ENCODE results near the gene BAHCC1. TPM values are rescaled to one million over a fixed set of nuclear protein-coding genes. Genes with fewer than 3 reads are reported as not detected.

BAHCC1 gene
- total RNA-seq, 1 experiment from 2014 or later = 9.9 TPM

- H3K9me3 ChIP-seq (ENCODE audit: low read length) = no peaks in the 10 kb centered on the region
- peaks cover 19% of the 10 kb centered on the region for H3K4me1 ChIP-seq (ENCODE audit: insufficient read depth, low read length)
- no peak for TF ChIP-seq EZH2 (IDR thresholded peaks at IDR 0.05; ENCODE audit: low read length, unreplicated experiment)
- ChIA-PET CTCF (no interaction called here), POLR2A (ENCODE audit: unreplicated experiment) (interaction anchor here (0.6 kb wide), 1 partner anchor 156 kb away, joined by 4 read pairs; no protein-coding TSS in a partner anchor)
- H2AFZ ChIP-seq (ENCODE audit: low read length) = peak overlapping the region; percentile 88
- H3K9ac ChIP-seq (ENCODE audit: low read length) = peak overlapping the region; percentile 94
- intact Hi-C loops (cut with micrococcal nuclease) = no loop called here
- H3K4me3 ChIP-seq (ENCODE audit: low read length) = peak overlapping the region; percentile 68
- ATAC-seq (peak; percentile 72), DNase-seq (peak; percentile 84)
- no peaks in the 10 kb centered on the region for H3K9me2 ChIP-seq (replicated peaks; ENCODE audit: low read length)
- 0 out of 2 replicates have a peak overlapping the region, but pooled peaks have one; percentile 35 for H3K27ac ChIP-seq (ENCODE audit: low read length)
- peak overlapping the region; percentile 91 for H3K4me2 ChIP-seq (ENCODE audit: low read length)
- BruUV-seq (replicated peaks) = TSS peak; percentile 67
- no peaks in the 10 kb centered on the region for H3K27me3 ChIP-seq (ENCODE audit: low read length)
- H3K79me2 ChIP-seq (ENCODE audit: low read length) = no peaks in the 10 kb centered on the region
- no peaks in the 10 kb centered on the region for H3F3A ChIP-seq (ENCODE audit: low read length, unreplicated experiment)
- H4K20me1 ChIP-seq (ENCODE audit: low read length) = no peaks in the 10 kb centered on the region
- H3K36me3 ChIP-seq (ENCODE audit: low read depth, low read length) = no peaks in the 10 kb centered on the region
These were observed 92.4 kb downstream of the BAHCC1 start for GRCh38 chr17:81487487-81488275.

GRCh38 chr17:81488276-81488860 lies 93.1 kb downstream of the BAHCC1 start:
- Histone ChIP-seq H3K9me3 (ENCODE audit: low read length) (no peaks in the 10 kb centered on the region), H3K79me2 (ENCODE audit: low read length) (no peaks in the 10 kb centered on the region), H3K27ac (ENCODE audit: low read length) (0 out of 2 replicates have a peak overlapping the region, but pooled peaks have one; percentile 35), H3F3A (ENCODE audit: low read length, unreplicated experiment) (no peaks in the 10 kb centered on the region), H3K36me3 (ENCODE audit: low read depth, low read length) (no peaks in the 10 kb centered on the region), H3K4me3 (ENCODE audit: low read length) (peak overlapping the region; percentile 68), H4K20me1 (ENCODE audit: low read length) (no peaks in the 10 kb centered on the region), H3K9ac (ENCODE audit: low read length) (peak overlapping the region; percentile 94), H3K4me1 (ENCODE audit: insufficient read depth, low read length) (peaks cover 19% of the 10 kb centered on the region), H3K27me3 (ENCODE audit: low read length) (no peaks in the 10 kb centered on the region), H2AFZ (ENCODE audit: low read length) (peak overlapping the region; percentile 88; the same call in 1 of the 2 replicates), H3K9me2 (replicated peaks; ENCODE audit: low read length) (no peaks in the 10 kb centered on the region), H3K4me2 (ENCODE audit: low read length) (peak overlapping the region; percentile 91)
- ChIA-PET CTCF (no interaction called here), POLR2A (ENCODE audit: unreplicated experiment) (no interaction called here)
- ATAC-seq (no peak; the same call in 1 of the 2 replicates), DNase-seq (no peak)
- BruUV-seq (replicated peaks) = TSS peak; percentile 78
- intact Hi-C loops (cut with micrococcal nuclease) = no loop called here
- TF ChIP-seq EZH2 (IDR thresholded peaks at IDR 0.05; ENCODE audit: low read length, unreplicated experiment) = no peak
- TF ChIP-seq EZH2phosphoT487 (IDR thresholded peaks at IDR 0.05; ENCODE audit: borderline replicate concordance, low read length) = no peak
- no peak for TF ChIP-seq CTCF (conservative IDR thresholded peaks at IDR 0.05; ENCODE audit: low read depth, low read length)

DNA sequence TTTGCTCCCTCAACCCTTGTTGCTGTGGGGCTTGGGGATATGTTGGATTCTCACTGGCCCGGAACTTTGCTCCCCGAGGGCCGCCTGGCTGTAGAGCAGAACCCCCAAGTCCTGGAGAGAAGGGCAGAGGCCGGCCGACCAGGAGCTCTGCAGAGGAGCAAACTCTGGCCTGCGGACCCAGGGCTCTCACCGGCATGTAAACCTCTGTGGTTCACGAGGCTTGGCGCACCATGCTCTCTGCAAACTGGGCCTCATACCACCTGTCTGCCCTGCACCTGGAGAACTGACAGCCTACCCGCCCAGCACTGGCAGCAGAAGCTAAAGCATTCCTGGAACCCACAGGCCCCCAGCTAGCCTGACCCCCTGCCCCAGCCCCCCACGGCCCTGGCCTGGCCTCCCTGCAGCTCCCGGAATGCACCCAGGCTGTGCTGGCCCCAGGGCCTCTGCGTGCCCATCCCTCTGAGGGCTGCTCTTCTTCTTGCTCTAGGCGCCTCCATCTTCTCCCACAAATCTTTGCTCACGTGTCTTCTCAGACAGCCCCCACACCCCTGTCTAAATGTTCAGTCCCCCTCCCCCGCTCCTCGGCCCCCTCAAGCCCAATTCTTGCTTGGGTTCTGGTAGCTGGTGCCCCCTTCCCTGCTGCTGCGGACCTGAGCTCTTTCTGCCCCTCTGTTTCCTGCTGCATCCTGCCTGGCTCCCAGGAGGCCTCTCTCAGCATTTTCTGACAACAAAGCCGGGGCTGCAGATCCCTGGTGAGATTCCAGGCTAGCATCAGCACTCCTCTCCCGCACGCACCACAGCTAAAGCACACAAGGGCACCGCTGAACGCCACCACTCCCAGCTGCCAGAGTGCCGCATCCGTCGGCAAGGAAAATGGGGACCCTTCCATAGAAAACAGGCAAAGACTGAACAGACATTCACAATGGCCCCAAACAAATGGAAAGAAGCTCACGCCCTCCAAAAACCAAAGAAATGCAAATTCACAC lies 94.0 kb downstream of the BAHCC1 start:
- Histone ChIP-seq H3K27me3 (ENCODE audit: low read length) (no peaks in the 10 kb centered on the region), H2AFZ (ENCODE audit: low read length) (no peak overlapping the region), H3K27ac (ENCODE audit: low read length) (no peak overlapping the region), H3F3A (ENCODE audit: low read length, unreplicated experiment) (no peaks in the 10 kb centered on the region), H3K4me1 (ENCODE audit: insufficient read depth, low read length) (peaks cover 16% of the 10 kb centered on the region), H3K4me3 (ENCODE audit: low read length) (no peak overlapping the region), H3K9me3 (ENCODE audit: low read length) (no peaks in the 10 kb centered on the region), H3K9me2 (replicated peaks; ENCODE audit: low read length) (no peaks in the 10 kb centered on the region), H3K79me2 (ENCODE audit: low read length) (no peaks in the 10 kb centered on the region), H3K4me2 (ENCODE audit: low read length) (no peak overlapping the region), H3K9ac (ENCODE audit: low read length) (no peak overlapping the region), H3K36me3 (ENCODE audit: low read depth, low read length) (no peaks in the 10 kb centered on the region), H4K20me1 (ENCODE audit: low read length) (no peaks in the 10 kb centered on the region)
- DNase-seq (no peak), ATAC-seq (no peak)
- ChIA-PET CTCF (no interaction called here), POLR2A (ENCODE audit: unreplicated experiment) (interaction anchor here (0.7 kb wide), 1 partner anchor 26 kb away, joined by 4 read pairs; no protein-coding TSS in a partner anchor)
- BruUV-seq (replicated peaks) = no TSS peak
- TF ChIP-seq EZH2 (IDR thresholded peaks at IDR 0.05; ENCODE audit: low read length, unreplicated experiment) (no peak), EZH2phosphoT487 (IDR thresholded peaks at IDR 0.05; ENCODE audit: borderline replicate concordance, low read length) (no peak), CTCF (conservative IDR thresholded peaks at IDR 0.05; ENCODE audit: low read depth, low read length) (no peak)
- intact Hi-C loops (cut with micrococcal nuclease) = no loop called here
